ENCODE data around the gene ZBTB40.

The ZBTB40 gene

GRCh38 chr1:22512873-22513272, 61.2 kb downstream of the ZBTB40 start:
- no peak overlapping the region for H3K4me2 ChIP-seq
- no peaks in the 10 kb centered on the region for H3K4me1 ChIP-seq
- no peaks in the 10 kb centered on the region for H3K9me3 ChIP-seq
- TF ChIP-seq Cebpa-rat (IDR thresholded peaks at IDR 0.05): no peak
- no peak overlapping the region for H3K9ac ChIP-seq
- H4K20me1 ChIP-seq: no peaks in the 10 kb centered on the region; the same call in 1 of the 2 replicates
- no peak overlapping the region for H3K4me3 ChIP-seq
- no peaks in the 10 kb centered on the region for H3K27me3 ChIP-seq
- H3K27ac ChIP-seq: no peak overlapping the region
- peaks cover 100% of the 10 kb centered on the region for H3K36me3 ChIP-seq

GRCh38 chr1:22516906-22517571, 65.4 kb downstream of the ZBTB40 start:
- TF ChIP-seq Cebpa-rat (IDR thresholded peaks at IDR 0.05): no peak
- no peaks in the 10 kb centered on the region; the same call in 1 of the 2 replicates for H4K20me1 ChIP-seq
- H3K4me1 ChIP-seq: no peaks in the 10 kb centered on the region
- H3K4me3 ChIP-seq: no peak overlapping the region
- peaks cover 100% of the 10 kb centered on the region for H3K36me3 ChIP-seq
- H3K27ac ChIP-seq: no peak overlapping the region
- no peak overlapping the region for H3K4me2 ChIP-seq
- no peak overlapping the region for H3K9ac ChIP-seq
- no peaks in the 10 kb centered on the region for H3K27me3 ChIP-seq
- no peaks in the 10 kb centered on the region for H3K9me3 ChIP-seq

GRCh38 chr1:22517956-22518355, 66.3 kb downstream of the ZBTB40 start:
- H3K9ac ChIP-seq: no peak overlapping the region

GRCh38 chr1:22518379-22518778, 66.7 kb downstream of the ZBTB40 start:
- Histone ChIP-seq H3K4me2 (no peak overlapping the region), H3K9ac (no peak overlapping the region), H3K4me3 (no peak overlapping the region), H3K27me3 (no peaks in the 10 kb centered on the region), H4K20me1 (no peaks in the 10 kb centered on the region; the same call in 1 of the 2 replicates), H3K4me1 (no peaks in the 10 kb centered on the region), H3K27ac (no peak overlapping the region), H3K36me3 (peaks cover 97% of the 10 kb centered on the region), H3K9me3 (no peaks in the 10 kb centered on the region)
- TF ChIP-seq Cebpa-rat (IDR thresholded peaks at IDR 0.05): no peak

More at GRCh38 chr1:22517956-22518355, 66.3 kb downstream of the ZBTB40 start:
- no peak overlapping the region for H3K27ac ChIP-seq
- TF ChIP-seq Cebpa-rat (IDR thresholded peaks at IDR 0.05): no peak
- no peaks in the 10 kb centered on the region; the same call in 1 of the 2 replicates for H4K20me1 ChIP-seq
- peaks cover 98% of the 10 kb centered on the region for H3K36me3 ChIP-seq
- no peaks in the 10 kb centered on the region for H3K4me1 ChIP-seq
- no peak overlapping the region for H3K4me3 ChIP-seq
- no peak overlapping the region for H3K4me2 ChIP-seq
- H3K9me3 ChIP-seq: no peaks in the 10 kb centered on the region
- no peaks in the 10 kb centered on the region for H3K27me3 ChIP-seq

GRCh38 chr1:22520871-22521270, 69.2 kb downstream of the ZBTB40 start:
- H4K20me1 ChIP-seq: no peaks in the 10 kb centered on the region; the same call in 1 of the 2 replicates
- no peak overlapping the region for H3K4me2 ChIP-seq
- peaks cover 97% of the 10 kb centered on the region for H3K36me3 ChIP-seq
- no peak overlapping the region for H3K27ac ChIP-seq
- TF ChIP-seq Cebpa-rat (IDR thresholded peaks at IDR 0.05): no peak
- no peaks in the 10 kb centered on the region for H3K27me3 ChIP-seq
- H3K9ac ChIP-seq: no peak overlapping the region
- no peaks in the 10 kb centered on the region for H3K4me1 ChIP-seq
- no peaks in the 10 kb centered on the region for H3K9me3 ChIP-seq
- no peak overlapping the region for H3K4me3 ChIP-seq

GRCh38 chr1:22521692-22522091, 70.0 kb downstream of the ZBTB40 start:
- no peaks in the 10 kb centered on the region; the same call in 1 of the 2 replicates for H4K20me1 ChIP-seq
- no peaks in the 10 kb centered on the region for H3K4me1 ChIP-seq
- no peak overlapping the region for H3K4me2 ChIP-seq
- H3K9me3 ChIP-seq: no peaks in the 10 kb centered on the region
- H3K36me3 ChIP-seq: peaks cover 97% of the 10 kb centered on the region
- H3K27me3 ChIP-seq: no peaks in the 10 kb centered on the region
- H3K27ac ChIP-seq: no peak overlapping the region
- no peak overlapping the region for H3K4me3 ChIP-seq
- no peak for TF ChIP-seq Cebpa-rat (IDR thresholded peaks at IDR 0.05)
- no peak overlapping the region for H3K9ac ChIP-seq

GRCh38 chr1:22522221-22522743, 70.6 kb downstream of the ZBTB40 start:
- no peaks in the 10 kb centered on the region; the same call in 1 of the 2 replicates for H4K20me1 ChIP-seq
- H3K27me3 ChIP-seq: no peaks in the 10 kb centered on the region
- no peak for TF ChIP-seq Cebpa-rat (IDR thresholded peaks at IDR 0.05)
- peaks cover 97% of the 10 kb centered on the region for H3K36me3 ChIP-seq
- no peak overlapping the region for H3K4me2 ChIP-seq
- no peaks in the 10 kb centered on the region for H3K9me3 ChIP-seq
- no peaks in the 10 kb centered on the region for H3K4me1 ChIP-seq
- no peak overlapping the region for H3K4me3 ChIP-seq
- no peak overlapping the region for H3K9ac ChIP-seq
- no peak overlapping the region for H3K27ac ChIP-seq

GRCh38 chr1:22524481-22524880, 72.8 kb downstream of the ZBTB40 start:
- no peaks in the 10 kb centered on the region; the same call in 1 of the 2 replicates for H4K20me1 ChIP-seq
- no peak overlapping the region for H3K4me3 ChIP-seq
- H3K27me3 ChIP-seq: no peaks in the 10 kb centered on the region
- H3K27ac ChIP-seq: no peak overlapping the region
- no peak for TF ChIP-seq Cebpa-rat (IDR thresholded peaks at IDR 0.05)
- no peak overlapping the region for H3K9ac ChIP-seq
- H3K4me1 ChIP-seq: no peaks in the 10 kb centered on the region
- no peak overlapping the region for H3K4me2 ChIP-seq
- H3K9me3 ChIP-seq: no peaks in the 10 kb centered on the region
- H3K36me3 ChIP-seq: peaks cover 97% of the 10 kb centered on the region

- TF ChIP-seq Cebpa-rat (IDR thresholded peaks at IDR 0.05): no peak
- H3K4me3 ChIP-seq: no peak overlapping the region
- H3K9me3 ChIP-seq: no peaks in the 10 kb centered on the region
- peaks cover 95% of the 10 kb centered on the region for H3K36me3 ChIP-seq
- no peaks in the 10 kb centered on the region for H3K4me1 ChIP-seq
- no peak overlapping the region for H3K4me2 ChIP-seq
- no peaks in the 10 kb centered on the region for H3K27me3 ChIP-seq
- no peak overlapping the region for H3K27ac ChIP-seq
- no peak overlapping the region for H3K9ac ChIP-seq
- H4K20me1 ChIP-seq: no peaks in the 10 kb centered on the region; the same call in 1 of the 2 replicates
Observed at GRCh38 chr1:22525211-22525610, 73.6 kb downstream of the ZBTB40 start.

GRCh38 chr1:22525646-22526045, 74.0 kb downstream of the ZBTB40 start:
- H3K4me2 ChIP-seq: no peak overlapping the region
- H3K4me1 ChIP-seq: no peaks in the 10 kb centered on the region
- H3K4me3 ChIP-seq: no peak overlapping the region
- H3K9ac ChIP-seq: no peak overlapping the region
- no peaks in the 10 kb centered on the region for H3K9me3 ChIP-seq
- peaks cover 91% of the 10 kb centered on the region for H3K36me3 ChIP-seq
- no peak overlapping the region for H3K27ac ChIP-seq
- no peak for TF ChIP-seq Cebpa-rat (IDR thresholded peaks at IDR 0.05)
- no peaks in the 10 kb centered on the region for H3K27me3 ChIP-seq
- no peaks in the 10 kb centered on the region; the same call in 1 of the 2 replicates for H4K20me1 ChIP-seq
